Activated naive CD4-positive, alpha-beta T cell treated with anti-CD3 and anti-CD28 coated beads, Interleukin-2, amount 50 U/mL, for 24 hours (primary cell): ENCODE results near the gene CPNE5.
"Not testable (repeated sequence)": the region's sequence is repeated elsewhere in the genome, so short reads cannot be mapped to it uniquely, and the experiment has no call there.

Experiments
- H3K27ac Mint-ChIP-seq: one replicate; pipeline ENCODE4 v1.8.0; 2021; ENCODE audit warnings: mild to moderate bottlenecking, mixed read lengths
- H3K27me3 Mint-ChIP-seq: one replicate; pipeline ENCODE4 v1.8.0; 2021; ENCODE audit warnings: mixed read lengths
- H3K36me3 Mint-ChIP-seq: one replicate; pipeline ENCODE4 v1.8.0; 2021; ENCODE audit warnings: mixed read lengths
- H3K4me1 Mint-ChIP-seq: one replicate; pipeline ENCODE4 v1.8.0; 2021; ENCODE audit warnings: mixed read lengths
- H3K4me3 Mint-ChIP-seq: one replicate; pipeline ENCODE4 v1.8.0; 2021; ENCODE audit warnings: mild to moderate bottlenecking, mixed read lengths
- H3K9me3 Mint-ChIP-seq: one replicate; pipeline ENCODE4 v1.8.0; 2021; ENCODE audit warnings: mixed read lengths

Gene CPNE5

DNA sequence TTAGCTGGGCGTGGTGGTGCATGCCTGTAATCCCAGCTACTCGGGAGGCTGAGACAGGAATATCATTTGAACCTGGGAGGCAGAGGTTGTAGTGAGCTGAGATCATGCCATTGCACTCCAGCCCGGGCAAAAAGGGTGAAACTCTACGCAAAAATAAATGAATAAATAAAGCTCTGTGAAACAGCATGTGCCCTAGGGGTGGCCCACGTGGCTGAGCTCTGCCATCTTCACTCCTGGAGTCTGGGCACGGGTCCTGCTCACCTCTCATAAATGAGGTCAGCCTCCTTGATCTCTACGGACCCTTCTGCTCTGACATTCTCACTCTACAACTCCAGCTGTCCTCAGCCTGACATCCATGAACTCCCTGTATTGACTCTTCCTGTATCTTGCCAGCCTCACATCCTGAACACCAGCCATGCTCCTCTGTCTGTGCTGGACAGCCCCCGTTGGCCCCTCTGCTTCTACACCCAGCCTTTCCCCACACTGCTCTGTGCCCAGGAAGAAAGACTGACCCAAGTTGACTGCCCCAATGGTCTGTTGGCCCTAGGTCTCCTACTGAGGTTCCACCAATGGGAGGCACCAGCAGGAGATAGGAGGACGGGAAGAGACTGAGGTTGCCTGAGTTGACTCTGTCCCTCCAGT is 21.9 kb downstream of the CPNE5 start:
- H3K9me3 Mint-ChIP-seq: no peaks in the 10 kb centered on the region
- H3K4me1 Mint-ChIP-seq: no peaks in the 10 kb centered on the region
- H3K27ac Mint-ChIP-seq: no peak overlapping the region
- H3K36me3 Mint-ChIP-seq: no peaks in the 10 kb centered on the region
- H3K27me3 Mint-ChIP-seq: no peaks in the 10 kb centered on the region
- no peak overlapping the region for H3K4me3 Mint-ChIP-seq

DNA sequence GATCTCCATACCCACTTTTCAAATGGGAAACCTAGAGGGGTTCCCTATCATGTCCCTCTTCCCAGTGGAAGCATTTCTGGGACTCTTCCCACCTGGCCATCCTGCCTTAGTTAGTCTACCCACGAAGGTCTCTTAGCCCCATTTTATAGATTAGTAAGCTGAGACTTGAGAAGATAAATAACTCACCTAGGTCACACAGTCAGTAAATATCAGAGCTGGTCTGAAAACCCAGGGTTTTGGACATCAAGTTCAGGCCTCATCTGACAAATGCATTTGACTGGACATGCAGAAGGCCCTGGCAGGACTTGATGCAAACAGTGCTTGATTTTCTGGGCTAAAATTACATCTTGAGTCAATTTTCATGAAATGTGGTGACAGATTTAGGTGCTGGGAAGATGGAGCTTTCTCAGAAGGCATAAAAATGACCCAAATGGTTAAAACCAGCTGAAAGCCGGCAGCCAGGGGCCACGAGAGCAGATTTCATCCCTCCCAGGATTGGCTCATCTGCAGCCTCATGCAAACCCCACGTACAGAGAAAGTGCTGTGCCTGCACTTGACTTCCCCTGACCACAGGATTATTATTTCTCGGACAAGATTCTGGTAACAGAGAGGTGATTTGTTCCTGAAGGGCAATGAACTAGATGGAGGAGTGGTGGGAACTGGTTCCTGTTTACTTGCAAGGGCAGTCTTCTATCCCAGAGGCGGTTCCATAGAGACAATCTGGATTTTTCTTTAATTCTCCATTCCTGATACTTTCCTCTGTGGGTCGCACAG is 23.1 kb downstream of the CPNE5 start:
- Mint-ChIP-seq H3K4me1 (no peaks in the 10 kb centered on the region), H3K27ac (no peak overlapping the region), H3K9me3 (no peaks in the 10 kb centered on the region), H3K36me3 (no peaks in the 10 kb centered on the region), H3K27me3 (no peaks in the 10 kb centered on the region), H3K4me3 (no peak overlapping the region)

DNA sequence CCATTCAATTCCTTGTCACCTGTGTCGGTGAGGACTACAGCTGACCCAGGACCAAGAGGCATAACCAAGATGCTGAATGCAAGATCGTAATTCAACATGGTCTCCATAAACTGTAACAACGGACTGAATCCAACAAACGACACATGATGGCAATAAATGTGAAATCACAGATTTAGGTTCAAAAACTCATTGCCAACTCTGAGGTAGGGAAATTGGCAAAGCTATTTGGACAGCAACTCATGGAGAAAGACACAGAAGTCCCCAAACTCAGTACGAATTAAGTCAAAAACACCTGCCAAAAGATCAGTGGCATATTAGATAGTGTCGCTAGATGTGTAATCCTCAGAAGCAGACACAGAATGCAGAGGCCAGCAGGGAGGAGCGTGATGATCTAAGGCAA is 25.0 kb downstream of the CPNE5 start:
- H3K36me3 Mint-ChIP-seq: no peaks in the 10 kb centered on the region
- no peaks in the 10 kb centered on the region for H3K9me3 Mint-ChIP-seq
- no peak overlapping the region for H3K4me3 Mint-ChIP-seq
- no peaks in the 10 kb centered on the region for H3K27me3 Mint-ChIP-seq
- no peak overlapping the region for H3K27ac Mint-ChIP-seq
- H3K4me1 Mint-ChIP-seq: no peaks in the 10 kb centered on the region

DNA sequence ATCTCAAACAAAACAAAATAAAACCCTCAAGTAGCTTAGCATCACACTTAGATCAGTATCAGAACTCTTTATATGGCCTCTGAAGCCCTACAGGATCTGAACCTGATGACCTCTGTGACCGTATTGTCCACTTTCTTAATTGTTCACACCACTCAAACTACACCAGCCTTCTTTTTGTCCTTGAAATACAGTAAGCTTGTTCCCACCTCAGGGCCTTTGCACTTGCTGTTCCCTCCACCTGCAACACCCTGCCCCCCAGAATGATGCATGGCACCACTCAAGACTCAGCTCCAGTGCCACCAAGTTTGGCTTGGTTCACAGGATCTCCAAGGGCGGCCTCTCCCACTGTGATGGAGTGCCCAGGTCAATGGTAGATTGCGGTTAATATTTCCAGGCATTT is 25.7 kb downstream of the CPNE5 start:
- Mint-ChIP-seq H3K36me3 (no peaks in the 10 kb centered on the region), H3K4me1 (no peaks in the 10 kb centered on the region), H3K4me3 (no peak overlapping the region), H3K27me3 (no peaks in the 10 kb centered on the region), H3K9me3 (no peaks in the 10 kb centered on the region), H3K27ac (no peak overlapping the region)

DNA sequence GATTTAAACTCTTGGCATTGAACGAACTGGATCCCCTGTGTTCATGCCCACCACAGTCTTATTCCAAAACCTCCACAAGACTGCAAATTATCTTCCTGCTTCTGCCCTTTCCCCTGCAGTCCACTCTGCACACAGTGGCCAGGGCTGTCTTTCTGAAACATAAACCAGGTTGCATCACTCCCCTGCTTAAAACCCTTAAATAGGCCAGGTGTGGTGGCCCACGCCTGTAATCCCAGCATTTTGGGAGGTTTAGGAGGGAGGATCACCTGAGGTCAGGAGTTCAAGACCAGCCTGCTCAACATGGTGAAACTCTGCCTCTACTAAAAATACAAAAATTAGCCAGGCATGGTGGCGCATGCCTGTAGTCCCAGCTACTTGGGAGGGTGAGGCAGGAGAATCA is 26.2 kb downstream of the CPNE5 start:
- H3K4me1 Mint-ChIP-seq, H3K4me3 Mint-ChIP-seq, H3K27ac Mint-ChIP-seq, H3K27me3 Mint-ChIP-seq, H3K36me3 Mint-ChIP-seq, H3K9me3 Mint-ChIP-seq: not testable (repeated sequence)

DNA sequence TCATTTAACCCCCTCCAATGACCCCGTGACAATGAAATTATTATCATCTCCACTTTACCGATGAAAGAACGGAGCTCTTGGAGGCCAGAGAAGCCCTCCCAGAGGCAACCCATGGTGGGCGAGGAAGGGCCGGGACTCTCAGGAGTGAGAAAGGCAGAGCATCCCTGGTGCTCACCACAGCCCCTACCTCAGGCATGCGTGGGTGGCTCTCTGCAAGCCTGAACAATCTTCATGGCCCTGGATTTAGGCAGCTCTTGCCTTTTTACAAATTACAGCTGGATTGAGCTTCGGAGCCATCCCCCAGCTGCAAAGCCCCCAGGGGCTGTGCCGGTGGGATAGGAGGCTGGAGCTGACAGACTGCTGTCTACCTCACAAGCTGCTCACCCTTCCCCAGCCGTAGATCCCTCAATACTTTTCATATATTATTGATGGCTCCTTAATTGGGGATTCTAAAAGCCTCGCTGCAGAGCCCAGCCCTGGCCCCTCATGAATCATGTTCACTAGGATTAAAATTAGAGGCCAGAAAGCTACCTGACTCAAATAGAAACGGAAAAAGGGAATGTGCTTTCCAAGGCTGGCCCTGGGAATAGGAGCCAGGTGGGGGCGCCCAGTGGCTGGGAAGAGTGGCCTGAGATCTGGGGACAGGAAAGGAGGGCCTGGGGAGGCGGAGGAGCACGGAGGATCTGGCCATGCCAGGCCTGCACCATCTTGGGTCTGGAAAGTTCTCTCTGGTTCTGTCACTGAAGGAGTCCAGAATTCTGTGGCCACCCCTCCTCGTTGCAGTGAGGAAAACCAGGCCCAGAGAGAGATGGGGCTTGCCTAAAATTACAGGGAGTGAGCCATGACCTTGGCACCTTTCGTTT is 29.1 kb downstream of the CPNE5 start:
- H3K27ac Mint-ChIP-seq: no peak overlapping the region
- no peak overlapping the region for H3K4me3 Mint-ChIP-seq
- no peaks in the 10 kb centered on the region for H3K4me1 Mint-ChIP-seq
- H3K36me3 Mint-ChIP-seq: no peaks in the 10 kb centered on the region
- peaks cover 2% of the 10 kb centered on the region for H3K27me3 Mint-ChIP-seq
- H3K9me3 Mint-ChIP-seq: no peaks in the 10 kb centered on the region

DNA sequence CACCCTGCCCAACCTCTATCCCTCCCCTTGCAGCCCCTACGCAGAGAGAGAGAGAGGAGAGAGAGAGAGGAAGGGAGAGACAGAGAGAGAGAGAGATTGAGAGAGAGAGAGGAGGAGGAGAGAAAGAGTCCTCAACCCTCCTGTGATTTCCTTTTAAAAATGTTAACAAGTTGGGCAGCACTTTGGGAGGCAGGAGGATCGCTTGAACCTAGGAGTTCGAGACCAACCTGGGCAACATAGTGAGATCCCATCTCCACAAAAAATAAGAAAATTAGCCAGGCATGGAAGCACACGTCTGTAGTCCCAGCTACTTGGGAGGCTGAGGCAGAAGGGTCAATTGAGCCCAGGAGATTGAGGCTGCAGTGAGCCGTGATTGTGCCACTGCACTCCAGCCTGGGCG is 30.1 kb downstream of the CPNE5 start:
- no peak overlapping the region for H3K4me3 Mint-ChIP-seq
- no peaks in the 10 kb centered on the region for H3K9me3 Mint-ChIP-seq
- H3K27me3 Mint-ChIP-seq: peaks cover 2% of the 10 kb centered on the region
- no peaks in the 10 kb centered on the region for H3K36me3 Mint-ChIP-seq
- no peaks in the 10 kb centered on the region for H3K4me1 Mint-ChIP-seq
- no peak overlapping the region for H3K27ac Mint-ChIP-seq

DNA sequence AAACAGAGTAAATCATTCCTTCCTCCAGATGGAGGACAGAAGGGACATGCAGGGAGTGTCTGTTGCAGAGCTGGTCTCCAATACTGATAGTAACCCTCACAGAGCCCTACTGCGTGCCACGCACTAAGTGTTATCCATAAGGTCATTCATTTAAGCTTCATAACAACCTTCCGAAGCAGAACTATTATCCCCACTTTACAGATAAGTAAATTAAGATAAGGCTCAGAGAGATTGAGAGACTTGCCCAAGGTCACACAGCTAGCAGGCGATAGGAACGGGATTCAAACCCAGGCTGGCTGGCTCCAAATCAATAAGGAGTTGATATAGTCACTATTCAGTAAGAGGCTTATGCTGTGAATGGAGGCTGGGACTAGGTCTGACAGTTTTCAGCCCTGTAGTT is 30.6 kb downstream of the CPNE5 start:
- no peaks in the 10 kb centered on the region for H3K36me3 Mint-ChIP-seq
- H3K27ac Mint-ChIP-seq: no peak overlapping the region
- no peak overlapping the region for H3K4me3 Mint-ChIP-seq

DNA sequence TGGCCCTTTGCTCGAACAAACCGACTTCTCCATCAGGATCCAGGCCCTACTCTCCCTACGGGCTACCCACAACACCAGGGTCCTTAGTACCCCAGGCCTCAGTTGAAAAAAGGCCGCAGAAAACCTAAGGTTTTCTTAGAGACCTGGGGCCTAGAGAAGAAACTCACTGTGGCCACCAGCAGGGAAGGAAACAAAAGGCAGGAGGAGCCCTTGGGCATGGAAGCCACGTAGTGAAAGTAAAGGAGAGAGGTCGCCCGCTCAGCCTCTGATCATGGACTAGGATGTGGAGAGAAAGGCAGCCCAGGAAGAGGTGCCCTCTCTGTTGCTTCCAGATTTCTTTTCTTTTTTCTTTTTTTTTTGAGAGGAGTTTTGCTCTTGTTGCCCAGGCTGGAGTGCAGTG is 31.5 kb downstream of the CPNE5 start:
- no peaks in the 10 kb centered on the region for H3K4me1 Mint-ChIP-seq
- no peak overlapping the region for H3K4me3 Mint-ChIP-seq
- no peaks in the 10 kb centered on the region for H3K9me3 Mint-ChIP-seq
- H3K36me3 Mint-ChIP-seq: no peaks in the 10 kb centered on the region
- H3K27ac Mint-ChIP-seq: no peak overlapping the region
- peaks cover 2% of the 10 kb centered on the region for H3K27me3 Mint-ChIP-seq

More for the DNA sequence above, 30.6 kb downstream of the CPNE5 start:
- Mint-ChIP-seq H3K27me3 (peaks cover 2% of the 10 kb centered on the region), H3K4me1 (no peaks in the 10 kb centered on the region), H3K9me3 (no peaks in the 10 kb centered on the region)

DNA sequence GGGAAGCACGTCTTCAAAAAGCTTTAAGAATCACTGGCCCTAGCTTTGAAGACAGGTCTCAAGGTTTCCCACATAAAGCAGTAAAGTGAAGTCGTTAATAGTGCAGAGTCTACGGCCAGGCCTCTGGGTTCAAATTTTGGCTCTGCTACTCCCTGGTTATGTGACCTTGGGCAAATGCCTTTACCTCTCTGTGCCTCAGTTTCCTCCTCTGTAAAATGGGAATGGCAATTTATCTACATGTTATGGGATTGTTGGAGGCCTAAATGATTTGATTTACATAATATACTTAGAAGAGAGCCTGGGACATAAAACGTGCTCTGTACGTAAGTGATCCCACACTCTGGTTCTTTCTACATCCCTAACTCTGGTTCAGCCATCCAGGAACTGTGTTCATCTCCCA is 32.1 kb downstream of the CPNE5 start:
- H3K9me3 Mint-ChIP-seq: no peaks in the 10 kb centered on the region
- no peak overlapping the region for H3K4me3 Mint-ChIP-seq
- peaks cover 2% of the 10 kb centered on the region for H3K27me3 Mint-ChIP-seq
- H3K27ac Mint-ChIP-seq: no peak overlapping the region
- H3K36me3 Mint-ChIP-seq: no peaks in the 10 kb centered on the region
- no peaks in the 10 kb centered on the region for H3K4me1 Mint-ChIP-seq

DNA sequence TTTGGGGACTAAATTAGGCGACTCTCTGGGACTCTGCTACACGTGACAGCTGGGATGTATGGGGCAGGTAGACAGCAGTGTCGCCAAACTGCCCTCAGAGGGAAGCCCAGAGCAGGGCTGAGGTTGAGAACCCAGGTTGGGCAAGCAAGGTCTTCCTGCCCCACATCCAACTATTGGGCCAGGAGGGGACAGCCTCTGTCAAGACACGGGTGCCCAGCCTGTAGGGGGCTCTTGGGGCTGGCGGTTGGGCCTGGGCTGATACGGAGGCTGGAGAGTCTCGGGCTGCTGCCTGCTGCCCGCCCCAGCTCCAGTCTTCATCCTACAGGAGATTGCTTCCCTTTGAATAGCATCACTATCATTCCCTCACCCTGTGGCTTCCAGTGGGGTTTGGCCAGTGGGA is 33.3 kb downstream of the CPNE5 start:
- Mint-ChIP-seq H3K36me3 (no peaks in the 10 kb centered on the region), H3K4me1 (no peaks in the 10 kb centered on the region), H3K9me3 (no peaks in the 10 kb centered on the region), H3K27me3 (peaks cover 2% of the 10 kb centered on the region), H3K4me3 (no peak overlapping the region), H3K27ac (no peak overlapping the region)

DNA sequence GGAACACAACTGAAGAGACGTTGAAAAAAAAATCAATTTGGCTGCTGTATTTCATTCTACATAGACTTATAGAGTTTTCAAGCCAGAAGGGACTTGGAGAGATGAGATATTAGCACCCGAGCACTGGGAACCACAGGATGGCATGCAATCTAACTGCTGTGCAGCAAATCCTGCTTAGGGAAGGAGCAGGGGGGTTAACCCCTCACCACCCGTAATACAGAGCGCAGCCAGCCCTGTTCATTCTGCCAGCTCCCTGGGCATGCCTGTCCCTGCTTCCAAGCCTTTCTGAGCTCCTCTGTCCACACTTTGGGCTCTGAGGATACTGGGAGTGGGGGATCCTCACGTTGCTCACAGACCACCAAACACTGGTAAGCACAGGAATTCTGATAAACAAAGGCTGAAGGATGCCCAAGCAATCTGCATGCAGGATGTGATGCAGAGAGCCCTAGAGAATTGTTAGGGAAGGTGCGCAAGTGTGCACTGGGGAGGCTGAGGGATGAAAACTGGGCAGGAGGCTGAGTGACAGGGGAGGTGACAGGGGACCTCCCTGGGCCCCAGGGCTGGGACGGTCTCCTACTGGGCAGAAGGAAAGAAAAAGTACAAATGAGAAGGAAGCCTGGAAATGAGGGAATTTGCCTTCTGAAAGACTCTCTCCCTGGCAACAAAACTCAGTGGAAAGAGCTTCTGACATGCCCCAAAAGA is 34.0 kb downstream of the CPNE5 start:
- Mint-ChIP-seq H3K4me1 (no peaks in the 10 kb centered on the region), H3K27ac (no peak overlapping the region), H3K9me3 (no peaks in the 10 kb centered on the region), H3K27me3 (peaks cover 2% of the 10 kb centered on the region), H3K4me3 (no peak overlapping the region), H3K36me3 (no peaks in the 10 kb centered on the region)

DNA sequence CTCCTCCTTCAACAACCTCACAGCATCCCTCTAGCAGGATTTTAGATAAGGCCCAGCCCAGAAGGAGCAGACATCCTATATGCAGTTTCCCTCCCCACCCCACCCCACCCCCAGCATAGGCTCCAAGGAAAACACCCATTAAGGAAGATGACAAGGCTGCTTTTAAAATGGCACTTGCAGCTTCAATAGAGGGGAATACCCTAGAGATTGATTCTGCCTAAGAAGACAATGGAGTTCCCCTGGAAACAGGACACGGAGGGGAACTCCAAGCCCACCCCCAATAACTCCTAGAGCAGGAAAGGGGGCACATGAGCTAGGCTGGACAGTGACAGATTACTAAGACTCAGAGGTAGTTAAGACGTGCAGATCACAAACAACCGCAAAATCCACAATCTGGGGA is 34.7 kb downstream of the CPNE5 start:
- no peak overlapping the region for H3K4me3 Mint-ChIP-seq
- H3K9me3 Mint-ChIP-seq: no peaks in the 10 kb centered on the region
- H3K36me3 Mint-ChIP-seq: no peaks in the 10 kb centered on the region
- peaks cover 2% of the 10 kb centered on the region for H3K27me3 Mint-ChIP-seq
- no peaks in the 10 kb centered on the region for H3K4me1 Mint-ChIP-seq
- H3K27ac Mint-ChIP-seq: no peak overlapping the region

DNA sequence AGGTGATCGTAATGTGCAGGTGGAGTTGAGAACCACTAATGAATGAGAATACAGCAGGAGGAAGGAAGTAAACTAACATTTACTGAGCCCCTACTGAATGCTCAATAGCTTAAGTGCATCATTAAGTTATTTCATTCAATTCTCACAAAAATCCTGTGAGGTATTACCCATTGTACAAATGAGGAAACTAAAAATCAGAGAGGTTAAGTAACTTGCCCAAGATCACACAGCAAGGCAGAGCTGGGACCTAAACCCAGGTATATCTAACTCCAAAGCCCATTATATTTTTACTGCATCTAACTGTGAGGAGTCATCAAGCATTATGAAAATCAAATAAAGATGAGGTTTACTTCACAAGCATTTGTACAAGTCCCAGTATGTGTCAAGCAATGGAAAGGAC is 35.3 kb downstream of the CPNE5 start:
- H3K4me1 Mint-ChIP-seq: no peaks in the 10 kb centered on the region
- no peak overlapping the region for H3K27ac Mint-ChIP-seq
- no peaks in the 10 kb centered on the region for H3K9me3 Mint-ChIP-seq
- H3K36me3 Mint-ChIP-seq: no peaks in the 10 kb centered on the region
- H3K27me3 Mint-ChIP-seq: peaks cover 2% of the 10 kb centered on the region
- H3K4me3 Mint-ChIP-seq: no peak overlapping the region

DNA sequence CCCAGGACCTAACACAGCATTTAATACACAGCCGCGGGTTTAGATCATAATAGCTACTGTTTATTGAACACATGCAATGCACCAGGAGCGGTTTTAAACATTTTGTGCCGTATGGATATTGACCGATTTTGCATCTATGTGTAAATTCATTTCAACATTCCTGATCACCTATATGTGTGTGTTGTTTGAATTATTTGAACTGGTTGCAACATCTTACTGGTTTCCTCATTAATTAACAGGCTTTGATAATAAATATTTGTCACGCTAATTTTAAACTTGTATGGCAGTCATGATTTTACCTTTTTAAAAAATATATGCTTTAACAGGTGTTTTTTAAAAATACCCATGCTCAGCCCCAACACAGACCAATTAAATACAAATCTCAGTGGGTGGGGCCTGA is 35.8 kb downstream of the CPNE5 start:
- H3K9me3 Mint-ChIP-seq: no peaks in the 10 kb centered on the region
- H3K27me3 Mint-ChIP-seq: peaks cover 2% of the 10 kb centered on the region
- H3K4me1 Mint-ChIP-seq: no peaks in the 10 kb centered on the region
- no peak overlapping the region for H3K4me3 Mint-ChIP-seq
- H3K27ac Mint-ChIP-seq: no peak overlapping the region
- H3K36me3 Mint-ChIP-seq: no peaks in the 10 kb centered on the region
